AG20443 (cell line): ENCODE results near the gene LYSMD2.

Experiments
- DNase-seq: peaks from one replicate; pipeline ENCODE4 v3.0.0; 2012; ENCODE audit warnings: low spot score, mixed read lengths

Gene LYSMD2

GRCh38 chr15:51751697-51752683, 14.5 kb upstream of the LYSMD2 start:
- DNase-seq = peak; percentile 51

- peak; percentile 85 for DNase-seq
Measured at GRCh38 chr15:51750792-51751696, 13.6 kb upstream of the LYSMD2 start, which contains the start of gene TMOD2. Gene TMOD2, plus strand, starts transcription at chr15:51751597. Its CDS starts 14,845 bp downstream, at chr15:51766442.

- no peak for DNase-seq
Measured at GRCh38 chr15:51750186-51750585, 12.7 kb upstream of the LYSMD2 start.

GRCh38 chr15:51749307-51749706, 11.9 kb upstream of the LYSMD2 start:
- no peak for DNase-seq

GRCh38 chr15:51739061-51739712, 1.7 kb upstream of the LYSMD2 start:
- no peak for DNase-seq

- DNase-seq = no peak
Measured at GRCh38 chr15:51738553-51738952, 1.1 kb upstream of the LYSMD2 start.

- DNase-seq = peak; percentile 53
Measured at GRCh38 chr15:51736751-51737521, 519 bp downstream of the LYSMD2 start.

GRCh38 chr15:51736069-51736468, 1.4 kb downstream of the LYSMD2 start:
- DNase-seq = no peak

- DNase-seq = no peak
Measured at GRCh38 chr15:51735228-51736010, 2.0 kb downstream of the LYSMD2 start.

- no peak for DNase-seq
Measured at GRCh38 chr15:51732646-51733045, 4.8 kb downstream of the LYSMD2 start.

- no peak for DNase-seq
Measured at GRCh38 chr15:51731549-51732267, 5.7 kb downstream of the LYSMD2 start.

GRCh38 chr15:51727141-51727897, 10.1 kb downstream of the LYSMD2 start:
- DNase-seq = peak; percentile 51

- peak; percentile 92 for DNase-seq
Measured at GRCh38 chr15:51726302-51727073, 11.0 kb downstream of the LYSMD2 start.

GRCh38 chr15:51724673-51725072, 12.8 kb downstream of the LYSMD2 start:
- DNase-seq = no peak

GRCh38 chr15:51724199-51724598, 13.3 kb downstream of the LYSMD2 start:
- DNase-seq = no peak

GRCh38 chr15:51721199-51721960, 16.1 kb downstream of the LYSMD2 start:
- DNase-seq = no peak
